Endothelial cell of umbilical vein (primary cell): ENCODE data around the gene RAB7A. TPM values are rescaled to one million over a fixed set of nuclear protein-coding genes. Genes with fewer than 3 reads are reported as not detected.

Source experiments
- BruUV-seq: library from RNA; stranded (reverse); fragments of 400-500 nt; replicated peaks from 2 replicates; lab custom pipeline; 2021; lab: Mats Ljungman, UMichigan
- CTCF ChIA-PET: fragments of 300-600, 350-600 bp; sonication (Branson Sonifier 250); formaldehyde crosslinking; loops from one replicate; lab custom pipeline; 2021; ENCODE audit warnings: antibody characterized with exemption, inconsistent platforms; lab: Charles Lee
- POLR2A ChIA-PET: fragments of 300-600, 350-600 bp; sonication (Branson Sonifier 250); formaldehyde crosslinking; loops from one replicate; lab custom pipeline; 2021; ENCODE audit warnings: antibody characterized with exemption, inconsistent platforms; lab: Charles Lee
- DNase-seq: peaks from one replicate; pipeline ENCODE4 v3.0.0-alpha.2; 2011; ENCODE audit warnings: low read depth, low spot score
- FAIRE-seq: peaks from 2 replicates; lab custom pipeline; 2011; peaks lifted over from hg19 to GRCh38; lab: Jason Lieb, UNC
- H2AFZ ChIP-seq: 2 replicates; pipeline ENCODE4 v1.6.0; 2012; ENCODE audit warnings: low read depth, low read length, control low read depth, inconsistent platforms
- H3K27ac ChIP-seq: 2 replicates; pipeline ENCODE4 v1.5.1; 2011; ENCODE audit warnings: low read depth, mild to moderate bottlenecking, control low read depth, low read length, moderate library complexity; ENCODE audit not compliant: insufficient read depth
- H3K27me3 ChIP-seq, 2 experiments: 2 replicates each; pipeline versions ENCODE4 v1.6.0 to v1.6.1; 2011; ENCODE audit warnings: low read length in 2 of 2, mixed read lengths in 1 of 2; ENCODE audit not compliant: control insufficient read depth in 2 of 2, insufficient read depth in 2 of 2
- H3K36me3 ChIP-seq, 2 experiments: 2 replicates in 1 of 2; 3 replicates in 1 of 2; pipeline ENCODE4 v1.5.1; 2011; ENCODE audit warnings: low read length in 2 of 2, mild to moderate bottlenecking in 1 of 2, moderate library complexity in 1 of 2; ENCODE audit not compliant: control insufficient read depth in 2 of 2, insufficient read depth in 2 of 2; ENCODE audit errors: extremely low read depth in 1 of 2
- H3K4me1 ChIP-seq: 3 replicates; pipeline ENCODE4 v1.5.1; 2011; ENCODE audit warnings: mild to moderate bottlenecking, low read length; ENCODE audit not compliant: control insufficient read depth, insufficient read depth; ENCODE audit errors: extremely low read depth
- H3K4me2 ChIP-seq: 2 replicates; pipeline ENCODE4 v1.6.1; 2011; ENCODE audit warnings: low read length, control low read depth, mixed read lengths; ENCODE audit not compliant: insufficient read depth
- H3K4me3 ChIP-seq, 3 experiments: fragments of 200-600 bp in 1 of 3; sonication (generic), shearing (Covaris generic) in 1 of 3; replicated peaks in 1 of 3; 2 replicates each; pipeline ENCODE4 v1.5.1; 2011 to 2016; ENCODE audit warnings: control low read depth in 3 of 3, low read length in 3 of 3, mild to moderate bottlenecking in 2 of 3, inconsistent platforms in 1 of 3, low read depth in 1 of 3, moderate library complexity in 1 of 3; ENCODE audit not compliant: insufficient read depth in 1 of 3
- H3K79me2 ChIP-seq: 2 replicates; pipeline ENCODE4 v1.6.0; 2012; ENCODE audit warnings: low read length, inconsistent platforms; ENCODE audit not compliant: control insufficient read depth, insufficient read depth
- H3K9ac ChIP-seq: replicated peaks from 2 replicates; pipeline ENCODE3; 2011; ENCODE audit warnings: low read length, control low read depth; ENCODE audit not compliant: insufficient read depth; ENCODE audit errors: extremely low read depth
- H3K9me1 ChIP-seq: replicated peaks from 3 replicates; pipeline ENCODE4 v1.6.0; 2011; ENCODE audit warnings: mild to moderate bottlenecking, low read length; ENCODE audit not compliant: control insufficient read depth, insufficient read depth; ENCODE audit errors: extremely low read depth
- H3K9me3 ChIP-seq: replicated peaks from 2 replicates; pipeline ENCODE4 v1.5.1; 2012; ENCODE audit warnings: low read length, inconsistent platforms; ENCODE audit not compliant: control insufficient read depth, insufficient read depth
- H4K20me1 ChIP-seq: replicated peaks from 2 replicates; pipeline ENCODE3; 2011; ENCODE audit warnings: mild to moderate bottlenecking, low read length; ENCODE audit not compliant: control insufficient read depth, insufficient read depth; ENCODE audit errors: extremely low read depth
- CTCF ChIP-seq, 2 donors: IDR thresholded peaks; 1 replicate in 1 of 2; 2 replicates in 1 of 2; pipeline ENCODE4 v1.5.1; 2011; ENCODE audit warnings: low read length in 2 of 2, mild to moderate bottlenecking in 2 of 2, moderate library complexity in 2 of 2, control low read depth in 1 of 2, inconsistent platforms in 1 of 2, low read depth in 1 of 2; ENCODE audit not compliant: insufficient read depth in 1 of 2; ENCODE audit errors: extremely low read depth in 1 of 2
- EZH2 ChIP-seq: IDR thresholded peaks from 2 replicates; pipeline ENCODE4 v1.6.1; 2012; ENCODE audit warnings: borderline replicate concordance, low read depth, mild to moderate bottlenecking, moderate library complexity, low read length, inconsistent platforms; ENCODE audit not compliant: severe bottlenecking
- FOS ChIP-seq: IDR thresholded peaks from 2 replicates; pipeline ENCODE4 v1.6.1; 2011; ENCODE audit warnings: mild to moderate bottlenecking, low read length, moderate library complexity, borderline replicate concordance; ENCODE audit not compliant: insufficient read depth
- GATA2 ChIP-seq: IDR thresholded peaks from 2 replicates; pipeline ENCODE4 v1.7.0; 2011; ENCODE audit warnings: low read depth, mild to moderate bottlenecking, moderate library complexity, mixed read lengths, low read length; ENCODE audit not compliant: insufficient read length, insufficient read depth
- JUN ChIP-seq: IDR thresholded peaks from 2 replicates; pipeline ENCODE4 v1.6.1; 2011; ENCODE audit warnings: borderline replicate concordance, low read depth; ENCODE audit not compliant: insufficient read length, insufficient read depth
- MAX ChIP-seq: IDR thresholded peaks from 2 replicates; pipeline ENCODE4 v1.6.1; 2011; ENCODE audit not compliant: insufficient read depth, insufficient read length
- MYC ChIP-seq: IDR thresholded peaks from one replicate; pipeline ENCODE4 v1.6.1; 2011; ENCODE audit warnings: mild to moderate bottlenecking, low read depth, low read length
- POLR2A ChIP-seq: IDR thresholded peaks from 2 replicates; pipeline ENCODE4 v1.6.1; 2012; ENCODE audit warnings: low read depth, mild to moderate bottlenecking, control low read depth, low read length
- POLR2AphosphoS5 ChIP-seq: IDR thresholded peaks from 2 replicates; pipeline ENCODE4 v1.6.1; 2012; ENCODE audit warnings: low read depth, mild to moderate bottlenecking, control low read depth, low read length, moderate library complexity; ENCODE audit not compliant: insufficient read depth
- dilution Hi-C: fragments of 300-500 bp; cut with MboI; formaldehyde crosslinking; loops from one replicate; pipeline ENCODE4 v1.15.0; 2019; ENCODE audit warnings: low sequenced_read_pairs; ENCODE audit not compliant: extremely low pct_ligation_motif_present
- intact Hi-C: fragments of 100-400 bp; cut with micrococcal nuclease; formaldehyde crosslinking; loops from one replicate; pipeline ENCODE4 v1.10.0; 2022
- polyA plus RNA-seq, 4 experiments: library from polyadenylated mRNA; depleted of rRNA in 3 of 4; stranded (reverse) in 3 of 4; unstranded in 1 of 4; fragments of >200 nt; gene quantifications; 2 replicates each; pipeline versions ENCODE4 v1.2.1 to v1.2.3, GENCODE V29; 2011 to 2012; ENCODE audit warnings: missing spikeins in 1 of 4
- total RNA-seq: library from RNA; stranded (reverse); gene quantifications from 2 replicates; pipeline ENCODE4 v1.2.3, GENCODE V29; 2021

Gene RAB7A
- total and polyA plus RNA-seq, 2 donors (not counting 3 experiments of a cell fraction or from before 2014, with no cell fraction given): 243 to 262 TPM

- TF ChIP-seq MYC (no peak), JUN (no peak), EZH2 (no peak), CTCF (IDR thresholded peaks at IDR 0.05; ENCODE audit: extremely low read depth in 1 of 2, insufficient read depth in 1 of 2, low read depth in 1 of 2, low read length in 2 of 2) (no peak), FOS (no peak), GATA2 (no peak), POLR2AphosphoS5 (no peak), POLR2A (no peak), MAX (no peak)
- Histone ChIP-seq H3K36me3 (peaks cover 14 to 26% of the 10 kb centered on the region in 2 experiments), H3K9me1 (no peaks in the 10 kb centered on the region), H3K27ac (no peak overlapping the region), H3K9ac (no peak overlapping the region), H2AFZ (no peak overlapping the region), H3K4me1 (peaks cover 29% of the 10 kb centered on the region), H3K27me3 (no peaks in the 10 kb centered on the region), H4K20me1 (no peaks in the 10 kb centered on the region), H3K9me3 (no peaks in the 10 kb centered on the region), H3K79me2 (peaks cover 22% of the 10 kb centered on the region), H3K4me3 (no peak overlapping the region), H3K4me2 (no peak overlapping the region)
- ChIA-PET CTCF (interaction anchor here (1.2 to 1.8 kb wide), 3 partner anchors 8 to 186 kb away, joined by 4 to 20 read pairs (median 5); no protein-coding TSS in a partner anchor), POLR2A (no interaction called here)
- DNase-seq: no peak
- no peak for FAIRE-seq
- dilution Hi-C loops (no loop called here), intact Hi-C loops (no loop called here)
- no TSS peak for BruUV-seq
These were observed 77.3 kb downstream of the RAB7A start for GRCh38 chr3:128803307-128803706.
